ENCODE measurements around the gene SUPT7L. TPM values are rescaled to one million over a fixed set of nuclear protein-coding genes. Genes with fewer than 3 reads are reported as not detected.

Gene SUPT7L
- total and polyA plus RNA-seq, 4 donors, result 22.0 to 40.0 (median 26.7) TPM

DNA sequence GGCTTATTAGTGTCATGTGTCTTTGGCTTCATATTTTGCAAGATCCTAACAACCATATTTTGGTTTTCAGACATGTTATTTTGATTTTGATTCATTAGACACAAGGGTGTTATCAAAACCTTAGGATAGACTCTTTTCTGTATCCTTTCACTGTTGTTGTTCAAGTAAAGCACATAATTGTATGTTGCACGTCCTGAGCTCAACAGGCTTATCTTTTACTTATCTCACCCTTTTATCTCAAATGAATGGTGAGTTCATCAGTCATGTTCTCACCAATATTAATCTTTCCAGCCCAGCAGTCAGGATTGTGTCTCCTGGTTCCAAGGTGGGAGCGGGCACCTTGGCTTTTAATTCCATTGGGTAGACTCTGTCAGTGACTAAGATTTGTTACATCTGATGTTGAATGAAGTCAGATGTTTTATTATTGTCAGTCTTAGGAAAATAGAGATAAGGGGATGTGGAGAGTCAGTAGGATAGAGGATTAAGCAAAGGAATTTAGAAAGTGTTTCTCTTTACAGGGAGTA is 22.6 kb downstream of the SUPT7L start:
- H3K4me1 ChIP-seq (ENCODE audit: control insufficient read depth in 5 of 5, insufficient read depth in 5 of 5, low read length in 5 of 5), result no peaks in the 10 kb centered on the region
- no peak for TF ChIP-seq CTCF (IDR thresholded peaks at IDR 0.05; ENCODE audit: control extremely low read depth, extremely low read depth)
- no peaks in the 10 kb centered on the region for H3K27me3 ChIP-seq (ENCODE audit: control insufficient read depth in 3 of 3, insufficient read depth in 3 of 3, low read length in 2 of 3)
- WGBS, 2 donors, result 88 to 92% methylated on average over 2 of the region's 2 CpGs
- H3K4me3 ChIP-seq, result no peak overlapping the region
- no peaks in the 10 kb centered on the region for H3K9me3 ChIP-seq (ENCODE audit: control insufficient read depth in 4 of 4, insufficient read depth in 3 of 4, low read length in 3 of 4)
- H3K9ac ChIP-seq (ENCODE audit: insufficient read depth in 1 of 2, low read length in 2 of 2), result no peak overlapping the region
- DNase-seq (no peak), ATAC-seq (ENCODE audit: insufficient read depth, low FRiP score) (no peak)
- H3K27ac ChIP-seq (ENCODE audit: low read depth in 1 of 2, low read length in 1 of 2), result no peak overlapping the region
- peaks cover 22 to 45% (median 27%) of the 10 kb centered on the region in 4 donors for H3K36me3 ChIP-seq (ENCODE audit: control insufficient read depth in 4 of 4, insufficient read depth in 4 of 4, low read length in 4 of 4)

DNA sequence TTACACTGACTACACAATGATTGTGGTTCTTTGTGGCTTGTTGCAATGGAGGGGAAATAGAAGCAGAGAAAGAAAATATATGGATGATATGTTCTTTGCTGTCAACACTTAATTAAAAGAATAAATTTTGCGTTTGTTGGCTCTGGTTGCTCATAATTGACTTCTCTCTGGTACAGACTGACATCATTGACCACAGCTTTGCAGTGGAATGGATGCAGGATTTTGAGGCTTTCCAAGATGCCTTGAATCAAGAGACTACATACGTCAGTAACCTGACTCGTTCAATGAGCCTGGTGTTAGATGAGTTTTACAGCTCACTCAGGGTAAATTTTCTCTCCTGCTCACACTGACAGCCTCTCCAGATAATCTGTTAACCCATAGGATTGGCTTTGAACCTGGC is 24.7 kb downstream of the SUPT7L start:
- no peak for TF ChIP-seq CTCF (IDR thresholded peaks at IDR 0.05; ENCODE audit: control extremely low read depth, extremely low read depth)

GRCh38 chr2:27638037-27638637 is 25.3 kb downstream of the SUPT7L start:
- TF ChIP-seq CTCF (IDR thresholded peaks at IDR 0.05; ENCODE audit: control extremely low read depth, extremely low read depth), result no peak
- 88 to 95% methylated on average over 3 of the region's 3 CpGs for WGBS, 2 donors
- Histone ChIP-seq H3K36me3 (ENCODE audit: control insufficient read depth in 4 of 4, insufficient read depth in 4 of 4, low read length in 4 of 4) (peaks cover 32 to 51% (median 38%) of the 10 kb centered on the region in 4 donors), H3K9me3 (ENCODE audit: control insufficient read depth in 4 of 4, insufficient read depth in 3 of 4, low read length in 3 of 4) (no peaks in the 10 kb centered on the region), H3K4me3 (no peak overlapping the region), H3K4me1 (ENCODE audit: control insufficient read depth in 5 of 5, insufficient read depth in 5 of 5, low read length in 5 of 5) (no peaks in the 10 kb centered on the region), H3K27me3 (ENCODE audit: control insufficient read depth in 3 of 3, insufficient read depth in 3 of 3, low read length in 2 of 3) (no peaks in the 10 kb centered on the region), H3K27ac (ENCODE audit: low read depth in 1 of 2, low read length in 1 of 2) (no peak overlapping the region), H3K9ac (ENCODE audit: insufficient read depth in 1 of 2, low read length in 2 of 2) (no peak overlapping the region)
- DNase-seq (no peak), ATAC-seq (ENCODE audit: insufficient read depth, low FRiP score) (no peak)

More for the DNA sequence above, 24.7 kb downstream of the SUPT7L start:
- Histone ChIP-seq H3K36me3 (ENCODE audit: control insufficient read depth in 4 of 4, insufficient read depth in 4 of 4, low read length in 4 of 4) (peaks cover 32 to 51% (median 37%) of the 10 kb centered on the region in 4 donors), H3K27ac (ENCODE audit: low read depth in 1 of 2, low read length in 1 of 2) (no peak overlapping the region), H3K4me3 (no peak overlapping the region), H3K4me1 (ENCODE audit: control insufficient read depth in 5 of 5, insufficient read depth in 5 of 5, low read length in 5 of 5) (no peaks in the 10 kb centered on the region), H3K9ac (ENCODE audit: insufficient read depth in 1 of 2, low read length in 2 of 2) (no peak overlapping the region), H3K27me3 (ENCODE audit: control insufficient read depth in 3 of 3, insufficient read depth in 3 of 3, low read length in 2 of 3) (no peaks in the 10 kb centered on the region), H3K9me3 (ENCODE audit: control insufficient read depth in 4 of 4, insufficient read depth in 3 of 4, low read length in 3 of 4) (no peaks in the 10 kb centered on the region)
- WGBS, 2 donors, result 61 to 72% methylated on average over 3 of the region's 3 CpGs
- DNase-seq, result no peak
- no peak for ATAC-seq (ENCODE audit: insufficient read depth, low FRiP score)

All from lung (tissue), 12 donors.